HG02610 (cell line): ENCODE data around the gene PC.

Experiments
- ATAC-seq: cut with Tn5 transposase; IDR thresholded peaks from one replicate; pipeline ENCODE4 v1.9.1; 2021; ENCODE audit warnings: mild to moderate bottlenecking, moderate library complexity; ENCODE audit not compliant: unreplicated experiment

PC gene

DNA sequence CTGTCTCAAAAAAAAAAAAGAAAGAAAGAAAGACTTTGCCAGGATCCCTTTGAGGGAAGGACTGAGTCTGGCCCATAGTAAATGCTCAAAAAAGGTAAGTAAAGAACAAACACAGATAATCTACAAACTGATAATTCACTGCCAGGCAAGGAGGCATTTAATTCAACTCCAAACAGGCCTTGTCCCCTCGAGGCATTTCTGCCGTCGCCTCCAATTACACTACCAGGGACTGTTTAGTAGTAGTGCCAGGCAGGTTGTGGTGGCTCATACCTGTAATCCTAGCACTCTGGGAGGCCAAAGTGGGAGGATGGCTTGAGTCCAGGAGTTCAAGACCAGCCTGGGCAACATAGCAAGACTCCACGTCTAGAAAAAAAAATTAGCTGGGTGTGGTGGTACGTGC, 43.7 kb downstream of the PC start:
- ATAC-seq, result no peak

DNA sequence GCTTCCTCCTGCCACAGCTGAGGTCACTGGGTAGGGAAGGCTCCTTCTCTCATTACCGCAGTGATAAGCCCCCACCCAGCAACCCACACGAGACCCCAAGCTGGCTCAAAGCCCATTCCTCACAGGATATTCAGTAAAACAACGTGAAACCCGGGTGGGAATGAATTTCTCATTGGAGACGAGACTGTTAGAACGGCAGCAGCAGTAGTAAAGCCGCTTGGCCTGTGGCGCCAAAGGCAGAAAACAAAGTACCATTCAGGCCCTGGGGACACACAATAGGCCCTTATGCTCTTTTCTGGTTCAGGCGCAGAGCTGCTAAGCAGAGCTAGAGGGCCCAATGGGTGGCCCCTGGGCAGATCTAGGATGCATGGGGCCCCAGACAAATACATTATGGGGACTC, 45.3 kb downstream of the PC start:
- ATAC-seq, result no peak

DNA sequence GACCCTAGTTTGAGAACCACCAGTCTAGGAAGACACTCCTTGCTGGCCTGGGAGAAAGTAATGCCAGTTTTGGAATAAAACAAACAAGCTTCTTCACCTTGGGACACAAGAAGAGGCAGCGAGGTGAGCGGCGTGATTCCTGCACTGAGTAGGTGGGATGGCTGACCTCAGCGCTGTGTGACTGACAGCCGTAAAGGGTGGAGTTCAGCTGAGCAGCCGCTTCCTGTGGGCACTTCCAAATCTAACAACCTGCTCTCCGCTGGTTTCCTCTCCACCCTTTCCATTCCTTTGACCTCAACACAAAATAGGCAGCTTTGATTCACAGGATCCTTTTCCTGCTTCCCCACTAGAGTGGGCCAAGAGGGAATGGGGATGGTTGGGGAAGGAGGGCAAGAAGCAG, 45.8 kb downstream of the PC start:
- no peak for ATAC-seq

DNA sequence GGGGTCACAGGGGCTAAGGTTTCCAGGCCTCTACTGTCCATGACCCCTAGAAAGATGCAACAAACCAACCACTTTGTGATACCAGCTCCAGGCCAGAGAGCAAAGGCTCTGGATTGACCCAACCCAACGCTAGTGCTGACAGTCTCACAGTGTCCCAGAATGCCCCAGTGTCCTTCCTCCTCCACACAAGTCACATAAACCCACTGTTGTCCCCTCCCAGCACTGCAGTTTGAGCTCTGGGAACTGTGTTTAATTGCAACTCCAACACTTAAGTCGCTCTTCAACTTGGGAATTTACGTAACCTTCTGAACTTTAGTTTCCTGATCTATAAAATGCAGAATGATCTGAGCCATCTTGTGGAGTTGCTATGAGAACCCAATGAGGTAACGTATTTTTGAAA, 47.5 kb downstream of the PC start:
- ATAC-seq, result no peak

DNA sequence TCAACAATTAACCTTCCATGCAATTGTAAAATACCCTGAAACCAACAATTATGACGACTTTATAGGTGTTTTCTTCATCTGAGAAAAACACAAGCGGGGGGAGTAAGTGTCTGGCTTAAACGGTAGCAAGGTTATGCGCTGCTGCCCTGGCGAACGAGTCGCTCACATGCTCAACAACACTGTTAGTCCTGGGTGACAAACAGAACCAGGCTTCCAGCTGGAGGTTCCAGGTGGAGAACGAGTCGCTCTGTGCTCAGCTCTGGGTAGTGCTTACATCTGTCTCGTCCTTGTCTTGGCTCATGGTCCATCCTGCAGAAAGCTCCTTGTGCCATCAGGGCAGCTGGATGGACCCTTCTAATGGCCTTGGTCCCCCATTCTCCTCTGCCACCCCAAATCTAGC, 48.2 kb downstream of the PC start:
- no peak for ATAC-seq

DNA sequence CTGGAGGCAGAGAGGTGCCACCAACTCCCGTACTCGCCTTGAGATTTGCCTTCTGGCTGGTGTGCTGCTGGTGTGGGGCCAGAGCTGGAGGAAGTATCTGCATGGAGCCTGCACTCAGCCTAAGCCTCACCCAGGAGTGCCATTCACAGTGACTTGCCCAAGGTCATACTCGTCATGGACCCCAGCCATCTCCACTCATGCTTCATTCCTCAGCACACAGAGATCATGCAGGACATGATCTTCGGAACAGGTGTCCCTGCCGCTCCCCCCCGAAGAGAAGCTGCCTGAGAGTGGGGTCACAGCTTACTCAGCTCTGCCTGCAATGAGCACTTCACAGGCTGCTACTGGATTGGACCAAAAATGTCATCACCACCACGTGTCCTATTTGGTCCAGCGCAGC, 49.0 kb downstream of the PC start:
- ATAC-seq, result no peak

DNA sequence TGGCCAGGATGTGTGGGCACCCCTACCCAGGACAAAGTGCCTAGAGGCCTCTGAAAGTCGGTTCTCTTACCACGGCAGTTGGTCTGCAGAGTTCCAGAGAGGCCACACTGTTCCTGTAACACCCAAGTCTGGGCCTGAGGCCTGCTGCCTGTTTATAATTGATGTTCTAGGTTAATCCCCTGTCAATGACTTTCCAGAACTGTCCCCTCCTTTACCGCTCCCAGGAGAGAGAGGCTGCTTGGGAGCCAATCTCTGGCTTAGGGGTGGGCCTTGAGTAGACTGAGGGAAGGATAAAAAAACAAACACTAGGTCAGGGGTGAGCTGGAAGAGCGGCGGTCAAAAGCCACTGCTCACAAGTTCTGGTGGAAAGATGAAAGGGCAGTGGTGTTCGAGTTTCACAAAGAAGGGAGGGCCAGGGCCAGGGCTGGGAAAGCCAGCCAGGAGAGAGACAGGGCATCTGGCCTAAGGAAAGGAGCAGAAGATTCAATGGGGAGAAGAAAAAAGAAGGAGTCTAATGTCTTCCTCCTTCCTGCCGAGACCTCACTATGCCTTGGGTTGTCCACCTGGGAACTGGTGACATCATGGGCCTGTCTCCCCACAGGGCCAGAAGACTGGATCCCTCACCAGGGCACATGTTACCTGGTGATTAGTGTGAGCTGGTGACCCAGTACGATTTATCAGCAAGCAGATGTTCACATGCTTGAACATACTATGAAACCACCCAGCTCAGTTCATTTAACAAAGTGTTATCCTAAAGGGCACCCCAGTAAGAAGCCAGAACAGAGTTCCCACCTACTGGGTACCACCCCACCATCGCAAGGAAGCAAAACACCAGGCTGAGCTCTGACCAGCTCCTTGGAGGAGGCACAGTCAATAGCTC, 50.2 kb downstream of the PC start:
- no peak for ATAC-seq

DNA sequence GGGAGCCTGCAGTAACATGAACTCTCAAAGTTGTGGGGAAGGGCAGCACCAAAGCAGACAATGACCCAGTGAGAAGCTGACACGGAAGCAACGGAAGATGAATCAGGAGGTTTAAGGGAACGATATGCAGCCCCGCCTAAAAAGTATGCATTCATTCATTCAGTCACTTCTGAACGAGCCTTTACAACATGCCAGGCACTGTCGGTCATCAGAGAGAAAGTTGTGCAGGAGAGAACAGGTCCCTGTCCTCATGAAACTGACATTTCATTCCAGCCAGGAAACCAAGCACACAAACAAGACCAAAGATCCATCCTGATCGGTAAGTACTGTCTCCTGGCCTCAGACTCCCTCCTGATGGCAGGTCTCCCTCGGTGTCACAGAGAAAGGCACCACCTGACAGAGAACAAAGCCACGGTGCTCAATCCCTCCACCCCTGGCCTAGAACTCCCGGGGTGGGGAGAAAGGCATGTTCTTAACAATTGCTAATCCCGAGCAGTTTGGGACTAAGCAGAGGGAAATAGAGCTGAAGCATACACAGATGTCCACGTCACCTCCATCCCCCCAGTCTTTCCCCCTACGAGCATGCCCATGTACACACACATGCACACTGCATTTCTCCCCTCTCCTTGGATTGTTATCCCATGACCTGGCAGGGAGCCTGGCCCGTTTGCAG, 52.0 kb downstream of the PC start:
- no peak for ATAC-seq

DNA sequence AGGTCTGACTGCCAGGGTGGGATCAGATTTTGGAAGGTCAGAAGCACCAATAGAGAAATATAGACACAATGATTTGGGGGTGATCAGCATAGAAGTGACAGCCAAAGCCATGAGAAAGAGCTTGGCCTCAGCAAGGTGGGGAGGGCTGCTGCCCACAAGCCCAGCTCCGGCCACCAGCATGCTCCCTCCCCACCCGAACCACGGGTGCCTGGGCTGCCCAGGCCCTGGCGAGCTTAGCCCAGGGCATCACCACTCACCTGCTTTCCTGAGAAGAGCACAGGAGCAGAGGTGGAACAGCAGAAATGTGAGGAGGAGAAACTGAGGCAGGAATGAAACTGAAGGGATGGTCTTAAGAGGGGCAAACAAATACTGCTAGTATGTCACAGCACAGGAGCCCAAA, 52.6 kb downstream of the PC start:
- no peak for ATAC-seq

DNA sequence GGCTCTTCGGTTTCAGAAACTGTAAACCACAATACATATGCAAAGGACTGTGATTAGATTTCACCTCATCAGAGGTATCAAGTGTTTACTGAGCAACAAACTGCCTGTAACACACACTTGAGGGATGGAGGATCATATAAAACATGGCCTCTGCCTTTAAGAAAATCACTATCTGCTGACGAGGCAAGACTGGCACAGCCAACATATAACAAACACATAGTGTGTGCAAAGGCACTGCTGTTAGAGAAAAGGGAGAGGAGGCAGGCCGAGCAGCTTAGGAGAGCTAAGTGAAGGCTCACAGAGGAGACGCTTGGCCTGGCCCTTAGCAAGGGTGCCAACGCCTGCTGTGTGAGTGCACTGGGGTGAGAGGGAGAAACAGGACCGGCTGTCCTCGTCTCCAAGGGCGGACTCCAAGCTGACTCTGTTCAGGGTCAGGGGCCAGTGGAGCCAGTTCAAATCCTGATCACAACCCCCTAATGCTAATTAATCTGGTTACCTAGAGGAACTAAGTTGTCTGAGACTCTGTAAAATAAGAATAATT, 53.1 kb downstream of the PC start:
- no peak for ATAC-seq

DNA sequence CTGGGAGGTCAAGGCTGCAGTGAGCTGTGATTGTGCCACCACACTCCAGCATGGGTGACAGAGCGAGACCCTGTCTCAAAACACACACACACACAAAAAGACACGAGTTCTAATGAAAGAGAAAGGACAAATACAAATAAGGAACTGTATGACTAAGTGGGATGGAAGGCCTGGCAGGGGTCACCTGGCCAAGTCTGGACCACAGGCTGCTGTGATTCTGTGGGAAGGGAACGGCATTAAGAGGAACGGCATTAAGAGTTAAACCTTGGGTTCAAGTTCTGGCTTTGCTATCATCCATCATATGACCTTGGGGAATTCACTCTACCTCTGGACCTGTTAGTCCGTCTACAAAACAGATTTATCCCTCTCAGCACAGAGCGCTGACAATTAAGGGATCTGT, 53.6 kb downstream of the PC start:
- no peak for ATAC-seq

DNA sequence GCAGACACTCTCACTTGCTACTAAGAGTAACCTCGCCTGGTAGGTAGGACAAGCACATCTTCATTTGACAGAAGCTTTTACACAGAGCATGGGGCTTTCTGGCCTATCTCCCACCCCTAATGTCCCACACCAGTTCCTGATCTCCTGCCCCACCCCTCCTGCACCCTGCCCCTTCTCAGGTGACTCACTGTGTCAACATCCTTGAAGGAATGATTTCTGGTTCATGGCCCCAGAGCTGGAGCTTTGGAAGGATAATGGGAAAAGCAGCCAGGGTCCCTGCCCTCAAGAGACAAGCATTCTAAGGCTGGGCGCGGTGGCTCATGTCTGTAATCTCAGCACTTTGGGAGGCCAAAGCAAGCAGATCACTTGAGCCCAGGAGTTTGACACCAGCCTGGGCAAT, 54.1 kb downstream of the PC start:
- no peak for ATAC-seq

DNA sequence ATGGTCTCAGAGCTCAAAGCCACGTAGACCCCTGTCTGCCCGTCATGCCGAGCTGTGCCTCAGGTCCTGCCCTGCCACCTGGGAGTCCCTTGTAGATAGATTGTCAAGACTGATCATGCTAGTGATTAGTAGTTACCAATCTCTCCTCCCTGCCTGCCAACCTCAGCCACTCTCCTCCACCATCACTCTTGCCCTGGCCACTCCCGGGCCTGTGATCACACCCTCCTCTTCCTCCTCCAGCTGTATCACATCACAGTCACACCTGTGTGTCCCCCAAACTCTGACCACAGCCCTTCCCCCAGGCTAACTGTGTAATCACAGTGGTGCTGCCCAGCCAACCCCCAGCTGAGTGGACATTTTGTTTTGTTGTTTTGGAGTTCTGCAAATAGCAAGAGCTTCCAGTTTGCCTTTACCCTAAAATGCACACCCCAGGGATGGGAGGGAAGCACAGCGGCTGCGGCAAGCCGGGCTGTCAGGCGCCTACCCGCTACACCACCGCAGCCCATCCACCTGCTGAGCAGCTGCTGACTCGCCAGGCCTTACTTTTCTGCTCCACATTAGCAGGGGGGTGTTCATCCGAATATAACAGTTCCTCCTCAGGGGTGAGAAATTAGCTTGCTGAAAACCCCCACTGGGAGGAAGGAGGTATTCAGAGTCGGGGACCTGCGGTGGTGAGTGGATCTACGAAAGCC, 55.6 kb downstream of the PC start:
- no peak for ATAC-seq

DNA sequence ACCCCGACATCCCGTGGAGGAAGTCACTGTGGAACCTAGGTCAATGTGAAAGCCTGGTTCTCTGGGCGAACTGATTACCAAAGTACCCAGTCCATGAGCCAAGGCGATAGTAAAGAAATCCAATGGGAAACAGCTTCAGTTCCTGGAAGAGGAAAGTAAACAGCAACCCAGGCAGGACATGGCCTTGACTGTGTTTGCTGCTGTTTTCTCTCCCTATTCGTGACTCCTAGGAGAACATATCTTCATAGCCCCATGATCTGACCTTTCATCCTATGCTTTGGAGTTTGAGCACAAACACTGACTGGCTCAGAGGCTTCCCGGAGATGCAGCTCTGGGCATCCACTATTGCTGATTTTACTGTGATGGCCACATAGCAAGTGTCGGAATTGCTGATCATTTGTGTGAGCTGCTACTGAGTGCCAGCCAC, 56.2 kb downstream of the PC start:
- ATAC-seq, result no peak

DNA sequence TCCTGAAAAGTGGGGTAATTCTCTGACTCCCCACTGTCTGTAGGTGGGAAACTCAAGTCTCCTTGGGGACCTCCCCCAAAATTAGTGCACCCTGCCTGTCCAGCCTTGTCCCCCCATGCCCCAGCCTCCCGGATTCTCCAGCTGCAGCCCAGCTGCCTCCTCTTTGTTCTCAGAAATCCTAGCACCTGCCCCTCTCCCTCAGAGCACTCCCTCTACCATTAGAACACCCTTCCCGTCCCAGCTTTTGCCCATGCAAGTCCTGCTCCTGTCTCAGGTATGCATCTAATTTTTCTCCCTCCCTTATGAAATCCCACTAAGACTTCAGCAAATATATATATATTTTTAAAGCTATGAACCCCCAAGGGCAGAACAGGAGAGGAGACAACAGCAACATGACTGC, 64.0 kb downstream of the PC start:
- ATAC-seq, result no peak

DNA sequence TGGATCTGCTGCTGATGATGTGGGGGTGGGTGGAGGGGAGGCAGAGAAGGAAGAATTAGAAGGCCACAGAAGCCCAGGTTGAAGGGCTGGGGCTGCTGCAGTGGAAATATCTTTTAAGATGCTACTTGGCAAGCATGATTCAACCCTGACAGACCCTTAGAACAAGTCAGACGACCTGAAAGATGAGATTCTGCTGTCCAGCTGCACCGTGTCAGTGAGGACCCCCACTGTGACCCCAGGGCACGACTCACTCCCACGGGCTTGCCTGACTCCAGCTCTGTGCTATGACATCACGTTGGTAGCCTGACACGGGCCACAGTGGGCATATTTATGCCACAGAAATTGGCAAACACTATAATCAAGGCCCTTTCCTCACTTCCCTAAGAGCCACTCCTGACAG, 65.3 kb downstream of the PC start:
- ATAC-seq, result no peak

DNA sequence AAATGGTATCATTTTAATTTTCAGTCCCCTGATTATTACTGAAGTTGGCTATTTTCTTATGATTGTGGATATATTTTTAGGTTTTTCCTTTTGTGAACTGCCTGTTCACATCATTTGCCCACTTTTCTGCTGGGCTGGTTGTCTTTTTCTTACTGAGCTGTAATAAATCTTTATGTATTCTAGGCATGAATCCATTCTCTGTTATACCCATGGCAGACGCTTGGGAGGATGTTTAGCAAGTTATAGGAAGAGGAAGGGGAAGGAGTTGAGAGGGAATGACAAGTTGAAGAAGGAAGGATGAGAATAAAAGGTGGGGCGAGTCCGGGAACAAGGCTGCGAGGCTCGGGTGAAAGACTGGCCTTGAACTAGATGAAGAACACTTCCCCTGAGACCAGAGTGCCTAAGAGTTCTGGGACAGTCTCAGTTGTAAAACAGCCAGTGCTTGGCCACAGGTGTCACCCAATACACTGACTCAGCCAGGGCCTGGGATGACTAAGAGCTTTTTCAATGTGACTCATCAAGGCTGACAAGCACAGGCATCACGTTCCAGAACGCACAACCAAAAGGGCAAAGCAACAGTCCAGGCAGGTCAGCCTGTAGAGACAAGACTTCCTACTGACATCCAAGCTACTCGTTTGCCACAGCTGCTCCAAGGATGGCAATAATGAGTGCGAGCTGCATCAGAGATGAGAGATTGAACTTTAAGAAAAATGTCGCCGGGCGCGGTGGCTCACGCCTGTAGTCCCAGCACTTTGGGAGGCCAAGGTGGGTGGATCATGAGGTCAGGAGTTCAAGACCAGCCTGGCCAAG, 66.1 kb downstream of the PC start:
- ATAC-seq, result peak; percentile 98

DNA sequence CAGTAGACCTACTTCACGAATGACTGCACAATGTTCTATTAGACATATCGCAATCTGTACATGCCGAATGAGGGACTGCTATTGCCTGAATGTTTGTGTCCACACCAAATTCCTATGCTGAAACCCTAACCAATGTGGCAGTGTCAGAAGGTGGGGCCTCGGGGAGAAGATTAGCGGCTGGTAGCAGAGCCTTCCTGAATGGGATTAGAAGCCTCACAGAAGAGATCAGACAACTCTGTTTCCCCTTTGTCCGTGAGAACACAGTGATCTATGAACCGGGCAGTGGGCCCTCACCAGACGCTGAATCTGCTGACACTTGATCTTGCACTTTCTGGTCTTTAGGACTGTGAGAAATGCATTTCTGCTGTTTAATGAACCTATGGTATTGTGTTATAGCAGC, 68.2 kb downstream of the PC start:
- no peak for ATAC-seq

DNA sequence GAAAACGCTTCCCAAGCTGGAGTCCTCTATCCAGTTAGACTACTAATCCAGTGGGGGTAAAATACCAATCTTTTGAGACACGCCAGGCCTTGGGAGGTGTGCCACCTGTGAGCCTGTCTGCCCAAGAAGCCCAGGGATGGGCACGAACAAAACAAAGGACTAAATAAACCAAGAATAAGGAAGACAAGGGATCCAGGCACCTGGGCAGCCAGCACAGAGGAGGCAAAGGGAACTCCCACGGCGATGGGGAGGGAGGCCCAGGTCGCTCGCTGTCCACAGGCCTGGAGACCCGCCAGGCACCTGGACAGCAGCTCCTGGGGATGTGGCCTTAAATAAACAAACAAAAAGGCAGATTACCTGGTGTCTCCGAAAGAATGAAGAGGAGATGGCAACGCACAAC, 69.9 kb downstream of the PC start:
- ATAC-seq, result no peak

DNA sequence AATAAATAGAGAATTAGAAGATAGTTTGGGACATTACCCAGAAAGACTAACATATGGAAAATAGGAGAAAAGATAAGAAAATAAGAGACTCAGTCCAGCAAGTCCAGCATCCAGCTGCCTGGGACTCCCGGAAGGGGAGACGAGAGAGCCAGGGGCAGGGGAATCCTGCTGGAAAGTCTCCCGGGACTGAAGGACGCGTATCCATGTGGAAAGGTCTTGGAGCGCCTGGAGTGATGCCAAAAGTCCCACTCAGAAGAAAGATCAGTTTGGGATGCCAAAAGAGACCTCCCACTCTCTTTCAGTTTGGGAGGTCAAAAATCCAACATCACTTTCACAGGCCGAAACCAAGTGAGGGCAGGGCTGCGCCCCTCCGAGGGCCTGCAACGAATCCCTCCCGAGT, 70.7 kb downstream of the PC start:
- ATAC-seq, result no peak

DNA sequence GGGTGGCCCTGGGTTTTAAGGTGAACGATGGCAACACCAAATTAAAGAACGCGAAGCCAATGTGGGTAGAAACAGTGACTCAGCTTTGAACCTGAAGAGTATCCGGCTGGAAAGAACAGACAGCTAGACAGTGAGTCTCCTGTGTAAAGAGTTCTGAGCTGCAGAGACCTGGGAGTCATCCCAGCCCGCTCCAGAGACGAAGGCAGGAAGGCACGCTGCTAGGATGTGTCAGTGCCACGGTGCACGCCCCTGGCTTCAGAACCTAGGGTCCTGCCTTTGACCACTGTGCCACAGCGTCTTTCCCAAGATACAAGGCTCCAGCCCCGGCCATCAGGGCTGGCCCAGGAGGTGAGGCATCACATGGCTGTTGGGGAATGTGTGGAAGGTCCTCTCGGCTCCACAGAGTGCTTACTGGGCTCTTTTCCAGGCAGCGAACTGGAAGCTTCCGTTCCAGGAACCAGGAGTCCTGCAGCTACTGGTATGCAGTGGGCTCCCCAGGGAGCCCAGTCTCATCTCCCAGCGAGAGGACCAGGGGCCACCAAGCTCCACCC, 71.4 kb downstream of the PC start:
- ATAC-seq, result no peak
